Measurements from ENCODE around the gene CTNNA3. TPM values are rescaled to one million over a fixed set of nuclear protein-coding genes. Genes with fewer than 3 reads are reported as not detected.

The CTNNA3 gene
- total RNA-seq, 1 experiment from 2014 or later, result 0.20 TPM

DNA sequence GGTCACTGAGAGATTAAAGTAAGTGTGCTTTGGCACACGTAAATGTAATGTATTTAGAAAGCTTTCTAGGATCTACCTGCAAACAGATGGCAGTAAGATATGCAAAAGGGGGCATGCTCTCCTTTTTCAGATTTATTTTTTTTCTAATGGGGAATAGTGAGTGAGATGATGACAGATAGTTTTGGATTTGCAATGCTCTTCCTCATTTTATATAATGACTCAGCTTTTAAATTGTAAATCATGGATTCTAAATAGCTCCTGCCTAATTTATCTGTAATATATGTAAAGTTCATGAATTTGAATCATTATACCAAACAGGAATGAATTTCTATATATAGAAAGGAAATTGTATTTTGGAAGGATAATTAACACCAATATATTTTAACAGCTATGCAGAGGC, 1731.8 kb downstream of the CTNNA3 start:
- Histone ChIP-seq H3K9me3 (no peaks in the 10 kb centered on the region; the same call in 1 of the 2 replicates), H3K27me3 (replicated peaks; ENCODE audit: control insufficient read depth, insufficient read depth, low read length) (no peaks in the 10 kb centered on the region), H3K4me3 (ENCODE audit: low read depth, low read length) (no peak overlapping the region), H3K4me1 (no peaks in the 10 kb centered on the region), H3K36me3 (ENCODE audit: control insufficient read depth, insufficient read depth, low read length) (no peaks in the 10 kb centered on the region)
- ChIA-PET CTCF (no interaction called here), POLR2A (no interaction called here)
- intact Hi-C loops (cut with micrococcal nuclease; ENCODE audit: unreplicated experiment), result no loop called here
- TF ChIP-seq, protein P1, sequence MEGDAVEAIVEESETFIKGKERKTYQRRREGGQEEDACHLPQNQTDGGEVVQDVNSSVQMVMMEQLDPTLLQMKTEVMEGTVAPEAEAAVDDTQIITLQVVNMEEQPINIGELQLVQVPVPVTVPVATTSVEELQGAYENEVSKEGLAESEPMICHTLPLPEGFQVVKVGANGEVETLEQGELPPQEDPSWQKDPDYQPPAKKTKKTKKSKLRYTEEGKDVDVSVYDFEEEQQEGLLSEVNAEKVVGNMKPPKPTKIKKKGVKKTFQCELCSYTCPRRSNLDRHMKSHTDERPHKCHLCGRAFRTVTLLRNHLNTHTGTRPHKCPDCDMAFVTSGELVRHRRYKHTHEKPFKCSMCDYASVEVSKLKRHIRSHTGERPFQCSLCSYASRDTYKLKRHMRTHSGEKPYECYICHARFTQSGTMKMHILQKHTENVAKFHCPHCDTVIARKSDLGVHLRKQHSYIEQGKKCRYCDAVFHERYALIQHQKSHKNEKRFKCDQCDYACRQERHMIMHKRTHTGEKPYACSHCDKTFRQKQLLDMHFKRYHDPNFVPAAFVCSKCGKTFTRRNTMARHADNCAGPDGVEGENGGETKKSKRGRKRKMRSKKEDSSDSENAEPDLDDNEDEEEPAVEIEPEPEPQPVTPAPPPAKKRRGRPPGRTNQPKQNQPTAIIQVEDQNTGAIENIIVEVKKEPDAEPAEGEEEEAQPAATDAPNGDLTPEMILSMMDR (IDR thresholded peaks at IDR 0.05; ENCODE audit: insufficient read depth in 1 of 2, low read depth in 1 of 2, low read length in 1 of 2, severe bottlenecking in 1 of 2, unreplicated experiment in 1 of 2), result no peak
- Mint-ChIP-seq H3K9me3 (ENCODE audit: unreplicated experiment) (peaks cover 11% of the 10 kb centered on the region), H3K27ac (ENCODE audit: unreplicated experiment) (no peak overlapping the region), H3K4me1 (ENCODE audit: low read depth, unreplicated experiment) (peaks cover 5% of the 10 kb centered on the region), H3K36me3 (ENCODE audit: insufficient read depth, unreplicated experiment) (no peaks in the 10 kb centered on the region), H3K27me3 (ENCODE audit: insufficient read depth, unreplicated experiment) (no peaks in the 10 kb centered on the region), H3K4me3 (ENCODE audit: unreplicated experiment) (no peak overlapping the region)
- no peak for DNase-seq
- no TSS peak for BruUV-seq (replicated peaks)

DNA sequence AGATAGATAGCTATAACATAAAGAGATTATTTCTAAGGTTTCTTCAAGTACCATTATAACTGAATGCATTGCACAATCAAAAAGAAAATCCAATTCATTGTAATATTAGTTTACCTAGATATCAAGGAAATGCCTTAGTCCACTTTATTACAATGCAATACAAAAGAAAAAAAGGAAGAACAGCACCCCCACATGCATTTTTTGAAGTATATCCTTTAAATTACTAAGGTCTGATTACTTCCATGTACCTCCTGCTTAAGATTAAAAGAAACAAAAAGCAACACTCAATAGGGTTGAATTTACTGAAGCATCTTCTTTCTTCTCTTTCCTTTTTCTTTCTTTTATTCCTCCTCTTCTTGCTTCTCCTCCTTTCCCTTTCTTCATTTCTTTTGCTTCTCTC, 1743.9 kb downstream of the CTNNA3 start:
- Mint-ChIP-seq H3K36me3 (ENCODE audit: insufficient read depth, unreplicated experiment) (no peaks in the 10 kb centered on the region), H3K27me3 (ENCODE audit: insufficient read depth, unreplicated experiment) (no peaks in the 10 kb centered on the region), H3K4me3 (ENCODE audit: unreplicated experiment) (no peak overlapping the region), H3K4me1 (ENCODE audit: low read depth, unreplicated experiment) (no peaks in the 10 kb centered on the region), H3K9me3 (ENCODE audit: unreplicated experiment) (no peaks in the 10 kb centered on the region), H3K27ac (ENCODE audit: unreplicated experiment) (no peak overlapping the region)
- no TSS peak for BruUV-seq (replicated peaks)
- no peak for DNase-seq
- intact Hi-C loops (cut with micrococcal nuclease; ENCODE audit: unreplicated experiment), result no loop called here
- ChIA-PET POLR2A (no interaction called here), CTCF (no interaction called here)
- Histone ChIP-seq H3K36me3 (ENCODE audit: control insufficient read depth, insufficient read depth, low read length) (no peaks in the 10 kb centered on the region), H3K27me3 (replicated peaks; ENCODE audit: control insufficient read depth, insufficient read depth, low read length) (no peaks in the 10 kb centered on the region), H3K4me3 (ENCODE audit: low read depth, low read length) (no peak overlapping the region), H3K9me3 (0 out of 2 replicates have a peak, but pooled peaks cover 3% of the 10 kb centered on the region), H3K4me1 (no peaks in the 10 kb centered on the region)
- TF ChIP-seq, protein P1 (IDR thresholded peaks at IDR 0.05; ENCODE audit: insufficient read depth in 1 of 2, low read depth in 1 of 2, low read length in 1 of 2, severe bottlenecking in 1 of 2, unreplicated experiment in 1 of 2), result no peak

- Histone ChIP-seq H3K9me3 (0 out of 2 replicates have a peak, but pooled peaks cover 3% of the 10 kb centered on the region), H3K36me3 (ENCODE audit: control insufficient read depth, insufficient read depth, low read length) (no peaks in the 10 kb centered on the region), H3K4me1 (peaks cover 8% of the 10 kb centered on the region), H3K4me3 (ENCODE audit: low read depth, low read length) (no peak overlapping the region), H3K27me3 (replicated peaks; ENCODE audit: control insufficient read depth, insufficient read depth, low read length) (no peaks in the 10 kb centered on the region)
- ChIA-PET POLR2A (no interaction called here), CTCF (no interaction called here)
- no peak for DNase-seq
- Mint-ChIP-seq H3K36me3 (ENCODE audit: insufficient read depth, unreplicated experiment) (no peaks in the 10 kb centered on the region), H3K27me3 (ENCODE audit: insufficient read depth, unreplicated experiment) (no peaks in the 10 kb centered on the region), H3K27ac (ENCODE audit: unreplicated experiment) (no peak overlapping the region), H3K4me1 (ENCODE audit: low read depth, unreplicated experiment) (peaks cover 5% of the 10 kb centered on the region), H3K9me3 (ENCODE audit: unreplicated experiment) (no peaks in the 10 kb centered on the region), H3K4me3 (ENCODE audit: unreplicated experiment) (no peak overlapping the region)
- TF ChIP-seq, protein P1 (IDR thresholded peaks at IDR 0.05; ENCODE audit: insufficient read depth in 1 of 2, low read depth in 1 of 2, low read length in 1 of 2, severe bottlenecking in 1 of 2, unreplicated experiment in 1 of 2), result no peak
- no TSS peak for BruUV-seq (replicated peaks)
- intact Hi-C loops (cut with micrococcal nuclease; ENCODE audit: unreplicated experiment), result no loop called here
These were observed 1745.9 kb downstream of the CTNNA3 start for GRCh38 chr10:65950075-65950474.

Data from Caco-2 (cell line).